Esophagus (tissue), 2 donors: ENCODE results near the gene AP1B1. TPM values are rescaled to one million over a fixed set of nuclear protein-coding genes. Genes with fewer than 3 reads are reported as not detected.
A peak's percentile ranks its signal among the peaks of the same experiment; 100 is the strongest.

Source experiments
- H3K27ac ChIP-seq, 2 donors: one replicate each; pipeline ENCODE4 v1.5.1; 2013; ENCODE audit warnings: low read depth in 2 of 2, mild to moderate bottlenecking in 2 of 2, inconsistent platforms in 1 of 2, low read length in 1 of 2, moderate library complexity in 1 of 2
- H3K27me3 ChIP-seq, 2 donors: one replicate each; pipeline ENCODE4 v1.6.1; 2013; ENCODE audit warnings: low read length in 2 of 2, control low read depth in 1 of 2, mild to moderate bottlenecking in 1 of 2; ENCODE audit not compliant: insufficient read depth in 2 of 2, control insufficient read depth in 1 of 2
- H3K36me3 ChIP-seq, 2 donors: one replicate each; pipeline ENCODE4 v1.6.1; 2013; ENCODE audit warnings: low read length in 1 of 2; ENCODE audit not compliant: control insufficient read depth in 2 of 2, insufficient read depth in 2 of 2
- H3K4me1 ChIP-seq, 2 donors: one replicate each; pipeline ENCODE4 v1.6.1; 2013; ENCODE audit warnings: low read length in 1 of 2; ENCODE audit not compliant: control insufficient read depth in 2 of 2, insufficient read depth in 2 of 2
- H3K4me3 ChIP-seq, 2 donors: one replicate each; pipeline ENCODE4 v1.5.1; 2013; ENCODE audit warnings: low read length in 2 of 2, mild to moderate bottlenecking in 2 of 2, low read depth in 1 of 2, moderate library complexity in 1 of 2
- H3K9me3 ChIP-seq, 2 donors: one replicate each; pipeline ENCODE4 v1.6.1; 2013; ENCODE audit warnings: mild to moderate bottlenecking in 2 of 2, low read depth in 1 of 2, low read length in 1 of 2, moderate library complexity in 1 of 2; ENCODE audit not compliant: control insufficient read depth in 2 of 2, insufficient read depth in 1 of 2
- WGBS, 2 donors: extraction: QIAGEN DNeasy Blood & Tissue Kit; methylation state at CpG; one replicate each; pipeline ENCODE4 v1.1.7; 2013; 5-methylcytosine and 5-hydroxymethylcytosine counted together
- polyA plus RNA-seq, 2 donors: library from polyadenylated mRNA; stranded (reverse); fragments of 200-250 nt; gene quantifications; one replicate each; pipeline ENCODE4 v1.2.3, GENCODE V29; 2013
- donor health status: healthy with polysubstance abuse.
- donor health status: Bipolar disorder and iron deficiency.

AP1B1 gene
- polyA plus RNA-seq, 2 donors, result 32.0 to 44.6 TPM

- H3K4me1 ChIP-seq, result peaks cover 2 to 5% of the 10 kb centered on the region in 2 donors
- no peaks in the 10 kb centered on the region for H3K9me3 ChIP-seq
Observed at GRCh38 chr22:29390270-29390669, 1.9 kb upstream of the AP1B1 start.

GRCh38 chr22:29388759-29389090, 355 bp upstream of the AP1B1 start:
- peak overlapping the region; percentile 72 to 89 for H3K27ac ChIP-seq
- no peaks in the 10 kb centered on the region for H3K27me3 ChIP-seq
- peak overlapping the region; percentile 68 to 79 for H3K4me3 ChIP-seq
- H3K36me3 ChIP-seq, result peaks cover 0 to 6% of the 10 kb centered on the region in 2 donors
- H3K9me3 ChIP-seq, result no peaks in the 10 kb centered on the region
- 8 to 14% methylated on average over 9 of the region's 9 CpGs for WGBS, 2 donors
- peaks cover 5% of the 10 kb centered on the region in 2 donors for H3K4me1 ChIP-seq

More at GRCh38 chr22:29390270-29390669, 1.9 kb upstream of the AP1B1 start:
- H3K27ac ChIP-seq, result no peak overlapping the region
- H3K4me3 ChIP-seq, result no peak overlapping the region
- peaks cover 0 to under 1% of the 10 kb centered on the region in 2 donors for H3K36me3 ChIP-seq
- WGBS, 2 donors, result 93 to 94% methylated on average over 6 of the region's 6 CpGs
- H3K27me3 ChIP-seq, result no peaks in the 10 kb centered on the region

- no peaks in the 10 kb centered on the region for H3K27me3 ChIP-seq
- peaks cover 0 to 6% of the 10 kb centered on the region in 2 donors for H3K36me3 ChIP-seq
- peak overlapping the region; percentile 0 to 52 for H3K27ac ChIP-seq
- H3K9me3 ChIP-seq, result no peaks in the 10 kb centered on the region
- H3K4me1 ChIP-seq, result peaks cover 5% of the 10 kb centered on the region in 2 donors
- 64 to 68% methylated on average over 8 of the region's 8 CpGs for WGBS, 2 donors
- no peak overlapping the region for H3K4me3 ChIP-seq
Observed at GRCh38 chr22:29386708-29387107, 1.7 kb downstream of the AP1B1 start.

- Histone ChIP-seq H3K27me3 (no peaks in the 10 kb centered on the region), H3K9me3 (no peaks in the 10 kb centered on the region), H3K27ac (peak overlapping the region; percentile 20 to 21), H3K4me3 (no peak overlapping the region), H3K4me1 (peaks cover 5 to 6% of the 10 kb centered on the region in 2 donors), H3K36me3 (peaks cover 0 to 6% of the 10 kb centered on the region in 2 donors)
- WGBS, 2 donors, result 27 to 29% methylated on average over 4 of the region's 4 CpGs
Observed at GRCh38 chr22:29385748-29386147, 2.6 kb downstream of the AP1B1 start.

- no peaks in the 10 kb centered on the region for H3K9me3 ChIP-seq
- 61 to 66% methylated on average over 3 of the region's 3 CpGs for WGBS, 2 donors
Observed at GRCh38 chr22:29385151-29385704, 3.1 kb downstream of the AP1B1 start.

GRCh38 chr22:29383740-29384139, 4.6 kb downstream of the AP1B1 start:
- no peak overlapping the region for H3K4me3 ChIP-seq
- H3K27ac ChIP-seq, result no peak overlapping the region
- H3K27me3 ChIP-seq, result no peaks in the 10 kb centered on the region
- 77 to 92% methylated on average over 1 of the region's 1 CpG for WGBS, 2 donors
- peaks cover 7 to 14% of the 10 kb centered on the region in 2 donors for H3K4me1 ChIP-seq
- H3K36me3 ChIP-seq, result peaks cover 0 to 6% of the 10 kb centered on the region in 2 donors
- no peaks in the 10 kb centered on the region for H3K9me3 ChIP-seq

More at GRCh38 chr22:29385151-29385704, 3.1 kb downstream of the AP1B1 start:
- no peak overlapping the region for H3K4me3 ChIP-seq
- no peak overlapping the region for H3K27ac ChIP-seq
- peaks cover 5 to 10% of the 10 kb centered on the region in 2 donors for H3K4me1 ChIP-seq
- H3K27me3 ChIP-seq, result no peaks in the 10 kb centered on the region
- peaks cover 0 to 6% of the 10 kb centered on the region in 2 donors for H3K36me3 ChIP-seq

GRCh38 chr22:29382580-29383302, 5.6 kb downstream of the AP1B1 start:
- Histone ChIP-seq H3K27me3 (no peaks in the 10 kb centered on the region), H3K4me3 (no peak overlapping the region), H3K36me3 (peaks cover 0 to 6% of the 10 kb centered on the region in 2 donors), H3K4me1 (peaks cover 7 to 14% of the 10 kb centered on the region in 2 donors), H3K27ac (no peak overlapping the region), H3K9me3 (no peaks in the 10 kb centered on the region)
- 66 to 81% methylated on average over 6 of the region's 6 CpGs for WGBS, 2 donors

GRCh38 chr22:29380856-29381255, 7.5 kb downstream of the AP1B1 start:
- H3K4me1 ChIP-seq, result peaks cover 5 to 12% of the 10 kb centered on the region in 2 donors
- 80 to 82% methylated on average over 6 of the region's 6 CpGs for WGBS, 2 donors
- H3K9me3 ChIP-seq, result no peaks in the 10 kb centered on the region
- H3K36me3 ChIP-seq, result peaks cover 0 to 6% of the 10 kb centered on the region in 2 donors
- no peak overlapping the region for H3K4me3 ChIP-seq
- H3K27ac ChIP-seq, result no peak overlapping the region
- H3K27me3 ChIP-seq, result no peaks in the 10 kb centered on the region

GRCh38 chr22:29380032-29380781, 8.2 kb downstream of the AP1B1 start:
- H3K36me3 ChIP-seq, result peaks cover 0 to 5% of the 10 kb centered on the region in 2 donors
- no peak overlapping the region for H3K4me3 ChIP-seq
- H3K27me3 ChIP-seq, result no peaks in the 10 kb centered on the region
- peaks cover 4 to 12% of the 10 kb centered on the region in 2 donors for H3K4me1 ChIP-seq
- peak overlapping the region in 1 of 2 donors; percentile 47 for H3K27ac ChIP-seq
- no peaks in the 10 kb centered on the region for H3K9me3 ChIP-seq
- WGBS, 2 donors, result 69 to 75% methylated on average over 6 of the region's 6 CpGs
